Measurements from ENCODE around the gene IQSEC1. TPM values are rescaled to one million over a fixed set of nuclear protein-coding genes. Genes with fewer than 3 reads are reported as not detected.

IQSEC1 gene
- total and polyA plus RNA-seq, 2 of the 8 experiments (the other 6 are each of a cell fraction or from before 2014, with no cell fraction given), result 6.8 to 28.8 TPM

GRCh38 chr3:13086531-13086981 is 13.3 kb upstream of the IQSEC1 start:
- H2AFZ ChIP-seq (ENCODE audit: low read length), result no peak overlapping the region
- H3K27ac ChIP-seq (ENCODE audit: low read depth, low read length), result no peak overlapping the region
- no peak overlapping the region for H3K4me3 ChIP-seq (ENCODE audit: extremely low read depth in 1 of 4, insufficient read depth in 2 of 4, low read depth in 3 of 4, low read length in 4 of 4)
- H2BK20ac ChIP-seq (ENCODE audit: low read length), result no peak overlapping the region
- no peaks in the 10 kb centered on the region for H3K79me1 ChIP-seq (ENCODE audit: low read depth, low read length)
- H3K4me1 ChIP-seq (replicated peaks in 1 of 4; ENCODE audit: control insufficient read depth in 3 of 4, insufficient read depth in 4 of 4, low read length in 3 of 4), result no peaks in the 10 kb centered on the region
- H4K5ac ChIP-seq (ENCODE audit: insufficient read length, low read depth, low read length), result no peak overlapping the region
- no peaks in the 10 kb centered on the region for H3K36me3 ChIP-seq (ENCODE audit: control insufficient read depth in 2 of 4, insufficient read depth in 4 of 4, low read length in 3 of 4)
- FAIRE-seq (no peak), DNase-seq (ENCODE audit: low read depth in 1 of 2, low spot score in 2 of 2) (no peak)
- H2AK5ac ChIP-seq (ENCODE audit: low read depth, low read length), result no peak overlapping the region
- H3K56ac ChIP-seq (replicated peaks; ENCODE audit: insufficient read length, low read depth, low read length), result no peak overlapping the region
- no peak overlapping the region for H3K9ac ChIP-seq (replicated peaks in 1 of 4; ENCODE audit: extremely low read depth in 1 of 4, low read depth in 3 of 4, low read length in 3 of 4)
- H2BK5ac ChIP-seq (ENCODE audit: low read depth, low read length), result no peak overlapping the region; the same call in 1 of the 2 replicates
- no peak overlapping the region; the same call in 1 of the 2 replicates for H4K8ac ChIP-seq (ENCODE audit: extremely low read depth, insufficient read depth, low read length)
- H3K14ac ChIP-seq (ENCODE audit: insufficient read length), result no peak overlapping the region
- POLR2A ChIA-PET (ENCODE audit: partially characterized antibody), result no interaction called here
- H3K9me3 ChIP-seq (ENCODE audit: insufficient read depth in 2 of 2, low read depth in 1 of 2, low read length in 1 of 2), result no peaks in the 10 kb centered on the region
- 98% methylated on average over 7 of the region's 7 CpGs; no CpG with 5 or more reads in 1 of the 2 experiments for WGBS, 2 experiments (ENCODE audit: extremely low coverage in 1 of 2, insufficient coverage in 1 of 2, insufficient read length in 1 of 2, insufficient replicate concordance in 2 of 2, low coverage in 1 of 2, low lambda C conversion rate in 2 of 2, missing lambda C conversion rate in 1 of 2)
- H2BK12ac ChIP-seq (ENCODE audit: low read depth, low read length), result no peak overlapping the region
- TF ChIP-seq NRF1 (IDR thresholded peaks at IDR 0.05; ENCODE audit: low read depth, low read length) (no peak), ATF2 (IDR thresholded peaks at IDR 0.05; ENCODE audit: low read length) (no peak), SAP30 (IDR thresholded peaks at IDR 0.05; ENCODE audit: insufficient read depth, insufficient replicate concordance, low read length) (no peak), BCL11A (IDR thresholded peaks at IDR 0.05; ENCODE audit: low read depth in 2 of 2, low read length in 2 of 2) (no peak)
- no peak overlapping the region for H3K4ac ChIP-seq (replicated peaks; ENCODE audit: insufficient read length, low read depth, low read length)
- no peaks in the 10 kb centered on the region for H3K79me2 ChIP-seq (ENCODE audit: control insufficient read depth in 1 of 2, insufficient read depth in 2 of 2, low read length in 2 of 2)
- no peak overlapping the region for H4K91ac ChIP-seq (replicated peaks; ENCODE audit: insufficient read length, low read length)
- no peak overlapping the region for H2BK15ac ChIP-seq (ENCODE audit: low read length)
- no peaks in the 10 kb centered on the region for H4K20me1 ChIP-seq (replicated peaks in 1 of 2; ENCODE audit: control insufficient read depth in 1 of 2, insufficient read depth in 2 of 2, low read length in 2 of 2)
- no peaks in the 10 kb centered on the region for H3K27me3 ChIP-seq (replicated peaks in 1 of 4; ENCODE audit: control insufficient read depth in 3 of 4, extremely low read depth in 1 of 4, insufficient read depth in 3 of 4, low read length in 3 of 4)
- CTCF ChIA-PET (ENCODE audit: partially characterized antibody), result interaction anchor here (0.8 to 1.2 kb wide), 3 partner anchors 26 to 143 kb away, joined by 3 read pairs; no protein-coding TSS in a partner anchor
- no peak overlapping the region for H3K4me2 ChIP-seq (ENCODE audit: insufficient read depth in 1 of 2, low read depth in 2 of 2, low read length in 2 of 2)
- no peak overlapping the region for H2BK120ac ChIP-seq (replicated peaks; ENCODE audit: low read depth, low read length)
- H3K23ac ChIP-seq (ENCODE audit: insufficient read length), result no peak overlapping the region
- H3K18ac ChIP-seq (ENCODE audit: extremely low read depth, low read length), result no peak overlapping the region
- no peaks in the 10 kb centered on the region for H3K23me2 ChIP-seq (ENCODE audit: low read depth, low read length)
